ENCODE data around the gene BAHD1.

GRCh38 chr15:40439960-40440742 lies 602 bp upstream of the BAHD1 start:
- TF ChIP-seq CTCF (IDR thresholded peaks at IDR 0.05) (no peak), POLR2A (IDR thresholded peaks at IDR 0.05) (peak in 1 of 3 donors; percentile 11)

Measured in body of pancreas (tissue), 4 donors.